ENCODE measurements around the gene ADGRA1. TPM values are rescaled to one million over a fixed set of nuclear protein-coding genes. Genes with fewer than 3 reads are reported as not detected.
A peak's percentile ranks its signal among the peaks of the same experiment; 100 is the strongest.
"Not testable (repeated sequence)": the region's sequence is repeated elsewhere in the genome, so short reads cannot be mapped to it uniquely, and the experiment has no call there.

ADGRA1 gene
- total RNA-seq, 2 experiments from 2014 or later, result not detected

DNA sequence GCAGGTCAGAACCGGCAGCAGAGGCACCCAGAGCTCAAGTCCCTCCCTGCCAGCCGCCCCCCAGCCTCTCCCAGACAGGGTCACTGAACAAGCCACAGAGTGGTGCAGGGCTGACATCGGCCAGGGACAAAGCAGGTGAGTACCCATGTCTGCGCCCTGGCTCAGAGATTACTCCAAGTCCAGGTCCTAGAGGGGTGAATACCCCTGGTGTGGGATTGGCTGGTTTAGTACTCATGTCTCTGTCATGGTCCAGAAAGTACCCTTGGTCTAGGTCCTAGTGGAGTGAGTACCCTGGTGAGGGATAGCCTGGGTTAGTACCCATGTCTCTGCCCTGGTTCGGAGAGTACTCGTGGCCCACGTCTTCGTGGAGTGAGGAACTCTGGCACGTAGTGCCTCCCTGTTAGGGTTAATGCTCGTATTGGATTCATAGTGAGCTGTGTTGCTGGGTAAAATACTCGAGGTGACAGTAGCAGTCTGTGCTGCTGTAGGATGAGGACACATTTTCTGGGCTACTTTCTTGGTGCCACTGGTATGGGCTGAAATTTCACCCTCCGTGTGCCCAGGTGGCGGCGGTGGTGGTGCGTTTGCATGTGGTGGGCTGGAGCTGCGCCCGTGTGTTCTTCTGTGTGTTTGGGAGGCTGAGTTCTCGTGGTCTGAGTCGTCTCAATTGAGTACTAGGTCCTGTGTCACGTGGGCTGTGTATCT is 46.8 kb downstream of the ADGRA1 start:
- DNase-seq (ENCODE audit: low spot score), result no peak
- POLR2A ChIA-PET, result no interaction called here
- Histone ChIP-seq H3K4me1 (ENCODE audit: insufficient read depth, low read length, poor library complexity, severe bottlenecking) (peaks cover 27% of the 10 kb centered on the region), H4K20me1 (ENCODE audit: insufficient read depth, low read length) (no peaks in the 10 kb centered on the region), H3K4me2 (ENCODE audit: low read length) (no peak overlapping the region; the same call in 1 of the 2 replicates), H3K4me3 (ENCODE audit: low read depth, low read length, poor library complexity, severe bottlenecking) (no peak overlapping the region), H3K9me3 (ENCODE audit: low read length) (no peaks in the 10 kb centered on the region), H3K79me2 (ENCODE audit: insufficient read depth, low read depth, low read length) (no peaks in the 10 kb centered on the region), H3K9me2 (ENCODE audit: insufficient read depth, low read length) (no peaks in the 10 kb centered on the region), H3K36me3 (ENCODE audit: insufficient read depth, low read length) (no peaks in the 10 kb centered on the region), H2AFZ (ENCODE audit: low read length) (no peak overlapping the region), H3K27ac (ENCODE audit: low read depth, low read length, poor library complexity, severe bottlenecking) (peak overlapping the region; percentile 22)
- intact Hi-C loops (cut with micrococcal nuclease; ENCODE audit: unreplicated experiment), result no loop called here
- TF ChIP-seq, protein P1, sequence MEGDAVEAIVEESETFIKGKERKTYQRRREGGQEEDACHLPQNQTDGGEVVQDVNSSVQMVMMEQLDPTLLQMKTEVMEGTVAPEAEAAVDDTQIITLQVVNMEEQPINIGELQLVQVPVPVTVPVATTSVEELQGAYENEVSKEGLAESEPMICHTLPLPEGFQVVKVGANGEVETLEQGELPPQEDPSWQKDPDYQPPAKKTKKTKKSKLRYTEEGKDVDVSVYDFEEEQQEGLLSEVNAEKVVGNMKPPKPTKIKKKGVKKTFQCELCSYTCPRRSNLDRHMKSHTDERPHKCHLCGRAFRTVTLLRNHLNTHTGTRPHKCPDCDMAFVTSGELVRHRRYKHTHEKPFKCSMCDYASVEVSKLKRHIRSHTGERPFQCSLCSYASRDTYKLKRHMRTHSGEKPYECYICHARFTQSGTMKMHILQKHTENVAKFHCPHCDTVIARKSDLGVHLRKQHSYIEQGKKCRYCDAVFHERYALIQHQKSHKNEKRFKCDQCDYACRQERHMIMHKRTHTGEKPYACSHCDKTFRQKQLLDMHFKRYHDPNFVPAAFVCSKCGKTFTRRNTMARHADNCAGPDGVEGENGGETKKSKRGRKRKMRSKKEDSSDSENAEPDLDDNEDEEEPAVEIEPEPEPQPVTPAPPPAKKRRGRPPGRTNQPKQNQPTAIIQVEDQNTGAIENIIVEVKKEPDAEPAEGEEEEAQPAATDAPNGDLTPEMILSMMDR (conservative IDR thresholded peaks at IDR 0.05; ENCODE audit: low read length), result no peak
- TF ChIP-seq EZH2phosphoT487 (IDR thresholded peaks at IDR 0.05; ENCODE audit: borderline replicate concordance, low read depth, low read length), result no peak
- no TSS peak for BruUV-seq (replicated peaks)
- CTCF ChIA-PET (ENCODE audit: unreplicated experiment), result no interaction called here

DNA sequence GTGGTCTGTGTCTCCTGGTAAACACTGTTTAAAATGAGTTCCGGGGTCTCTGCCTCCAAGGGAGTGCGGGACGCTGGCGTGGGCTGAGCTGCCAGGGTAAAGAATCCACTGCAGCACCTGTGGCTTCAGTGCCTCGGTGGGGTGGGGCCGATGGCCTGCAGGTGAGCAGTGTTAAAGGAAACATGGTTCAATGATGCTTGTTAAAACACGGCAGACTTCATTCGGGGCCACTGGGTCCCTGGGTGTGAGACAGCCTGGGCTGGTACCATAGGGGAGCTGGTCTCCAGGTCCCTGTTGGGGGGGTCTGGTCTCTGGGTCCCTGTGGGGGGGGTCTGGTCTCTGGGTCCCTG is 47.4 kb downstream of the ADGRA1 start:
- H3K79me2 ChIP-seq (ENCODE audit: insufficient read depth, low read depth, low read length), result no peaks in the 10 kb centered on the region
- peak; percentile 47 for DNase-seq (ENCODE audit: low spot score)
- H3K4me1 ChIP-seq (ENCODE audit: insufficient read depth, low read length, poor library complexity, severe bottlenecking), result peaks cover 27% of the 10 kb centered on the region
- no peaks in the 10 kb centered on the region for H4K20me1 ChIP-seq (ENCODE audit: insufficient read depth, low read length)
- peak overlapping the region; percentile 22 for H3K27ac ChIP-seq (ENCODE audit: low read depth, low read length, poor library complexity, severe bottlenecking)
- ChIA-PET POLR2A (no interaction called here), CTCF (ENCODE audit: unreplicated experiment) (no interaction called here)
- TF ChIP-seq EZH2phosphoT487 (IDR thresholded peaks at IDR 0.05; ENCODE audit: borderline replicate concordance, low read depth, low read length), result no peak
- TF ChIP-seq, protein P1 (conservative IDR thresholded peaks at IDR 0.05; ENCODE audit: low read length), result no peak
- H3K9me3 ChIP-seq (ENCODE audit: low read length), result no peaks in the 10 kb centered on the region
- H2AFZ ChIP-seq (ENCODE audit: low read length), result no peak overlapping the region
- intact Hi-C loops (cut with micrococcal nuclease; ENCODE audit: unreplicated experiment), result no loop called here
- no peak overlapping the region for H3K4me3 ChIP-seq (ENCODE audit: low read depth, low read length, poor library complexity, severe bottlenecking)
- no TSS peak for BruUV-seq (replicated peaks)
- no peaks in the 10 kb centered on the region for H3K9me2 ChIP-seq (ENCODE audit: insufficient read depth, low read length)
- H3K4me2 ChIP-seq (ENCODE audit: low read length), result peak overlapping the region; percentile 23; the same call in 1 of the 2 replicates
- H3K36me3 ChIP-seq (ENCODE audit: insufficient read depth, low read length), result no peaks in the 10 kb centered on the region

DNA sequence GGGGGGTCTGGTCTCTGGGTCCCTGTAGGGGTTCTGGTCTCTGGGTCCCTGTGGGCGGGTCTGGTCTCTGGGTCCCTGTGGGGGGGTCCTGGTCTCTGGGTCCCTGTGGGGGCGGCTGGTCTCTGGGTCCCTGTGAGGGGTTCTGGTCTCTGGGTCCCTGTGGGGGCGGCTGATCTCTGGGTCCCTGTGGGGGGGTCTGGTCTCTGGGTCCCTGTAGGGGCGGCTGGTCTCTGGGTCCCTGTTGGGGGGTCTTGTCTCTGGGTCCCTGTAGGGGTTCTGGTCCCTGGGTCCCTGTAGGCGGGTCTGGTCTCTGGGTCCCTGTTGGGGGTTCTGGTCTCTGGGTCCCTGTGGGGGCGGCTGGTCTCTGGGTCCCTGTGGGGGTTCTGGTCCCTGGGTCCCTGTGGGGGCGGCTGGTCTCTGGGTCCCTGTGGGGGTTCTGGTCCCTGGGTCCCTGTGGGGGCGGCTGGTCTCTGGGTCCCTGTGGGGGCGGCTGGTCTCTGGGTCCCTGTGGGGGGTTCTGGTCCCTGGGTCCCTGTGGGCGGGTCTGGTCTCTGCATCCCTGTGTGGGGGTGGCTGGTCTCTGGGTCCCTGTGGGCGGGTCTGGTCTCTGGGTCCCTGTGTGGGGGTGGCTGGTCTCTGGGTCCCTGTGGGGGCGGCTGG is 49.9 kb downstream of the ADGRA1 start:
- CTCF ChIA-PET (ENCODE audit: unreplicated experiment); H3K9me3 ChIP-seq (ENCODE audit: low read length); POLR2A ChIA-PET; H2AFZ ChIP-seq (ENCODE audit: low read length); H3K4me3 ChIP-seq (ENCODE audit: low read depth, low read length, poor library complexity, severe bottlenecking); H3K36me3 ChIP-seq (ENCODE audit: insufficient read depth, low read length); intact Hi-C loops (cut with micrococcal nuclease; ENCODE audit: unreplicated experiment); H4K20me1 ChIP-seq (ENCODE audit: insufficient read depth, low read length); H3K27ac ChIP-seq (ENCODE audit: low read depth, low read length, poor library complexity, severe bottlenecking); H3K79me2 ChIP-seq (ENCODE audit: insufficient read depth, low read depth, low read length); DNase-seq (ENCODE audit: low spot score); H3K4me2 ChIP-seq (ENCODE audit: low read length); BruUV-seq (replicated peaks); H3K9me2 ChIP-seq (ENCODE audit: insufficient read depth, low read length): not testable (repeated sequence)
- peaks cover 12% of the 10 kb centered on the region for H3K4me1 ChIP-seq (ENCODE audit: insufficient read depth, low read length, poor library complexity, severe bottlenecking)
